Measurements from ENCODE around the gene SCAF4. TPM values are rescaled to one million over a fixed set of nuclear protein-coding genes. Genes with fewer than 3 reads are reported as not detected.

The SCAF4 gene
- total and polyA plus RNA-seq, 9 of the 15 experiments (the other 6 are each of a cell fraction or from before 2014, with no cell fraction given): 2.3 to 55.7 (median 17.2) TPM

- TF ChIP-seq REST (IDR thresholded peaks at IDR 0.05; ENCODE audit: borderline replicate concordance): peak; percentile 63; the same call in 1 of the 2 replicates
- TF ChIP-seq REST (CRISPR knock-in tag; IDR thresholded peaks at IDR 0.05; ENCODE audit: low read depth): peak; percentile 63; the same call in 1 of the 2 replicates
- no peak for TF ChIP-seq NR2F6 (CRISPR knock-in tag; IDR thresholded peaks at IDR 0.05)
- peak; percentile 92 for TF ChIP-seq CCNT2 (IDR thresholded peaks at IDR 0.05; ENCODE audit: borderline replicate concordance, extremely low read depth, insufficient read length, low read depth, low read length)
- TF ChIP-seq CTCF (IDR thresholded peaks at IDR 0.05 in 2 of 3, conservative IDR thresholded peaks at IDR 0.05 in 1 of 3; ENCODE audit: insufficient read depth in 2 of 3, low read depth in 1 of 3, low read length in 3 of 3): no peak
- TF ChIP-seq MNT (conservative IDR thresholded peaks at IDR 0.05): peak in 1 of 2 experiments; percentile 68; a peak in 2 of 4 replicates
- 0 out of 4 replicates have a peak, but pooled peaks of 1 of the 2 experiments have one; percentile 73 for TF ChIP-seq BCLAF1 (IDR thresholded peaks at IDR 0.05; ENCODE audit: borderline replicate concordance in 1 of 2, control insufficient read depth in 1 of 2, low read depth in 2 of 2, low read length in 1 of 2)
- 0 out of 2 replicates have a peak, but pooled peaks have one; percentile 54 for TF ChIP-seq ZNF165 (CRISPR knock-in tag; IDR thresholded peaks at IDR 0.05; ENCODE audit: borderline replicate concordance)
Observed at GRCh38 chr21:31731857-31732596, at the start of gene SCAF4 (continued).

Measured in K562 (cell line).